Keratinocyte (primary cell): ENCODE data around the gene NHLRC2.

Experiments used
- EZH2 ChIP-seq: IDR thresholded peaks from one replicate; pipeline ENCODE4 v1.6.1; 2012; ENCODE audit warnings: inconsistent platforms, mild to moderate bottlenecking, low read length, moderate library complexity
- TF ChIP-seq, protein P1 (sequence below), 3 experiments: IDR thresholded peaks in 1 of 3; conservative IDR thresholded peaks in 1 of 3; optimal IDR thresholded peaks in 1 of 3; 2 replicates in 2 of 3; 3 replicates in 1 of 3; pipeline versions ENCODE3 to v1.5.1; 2011; ENCODE audit warnings: low read length in 3 of 3, mild to moderate bottlenecking in 3 of 3, moderate library complexity in 2 of 3, control low read depth in 1 of 3, inconsistent platforms in 1 of 3; ENCODE audit not compliant: insufficient read depth in 2 of 3; ENCODE audit errors: extremely low read depth in 1 of 3

GRCh38 chr10:113825791-113826190 is 28.7 kb upstream of the NHLRC2 start:
- TF ChIP-seq, protein P1, sequence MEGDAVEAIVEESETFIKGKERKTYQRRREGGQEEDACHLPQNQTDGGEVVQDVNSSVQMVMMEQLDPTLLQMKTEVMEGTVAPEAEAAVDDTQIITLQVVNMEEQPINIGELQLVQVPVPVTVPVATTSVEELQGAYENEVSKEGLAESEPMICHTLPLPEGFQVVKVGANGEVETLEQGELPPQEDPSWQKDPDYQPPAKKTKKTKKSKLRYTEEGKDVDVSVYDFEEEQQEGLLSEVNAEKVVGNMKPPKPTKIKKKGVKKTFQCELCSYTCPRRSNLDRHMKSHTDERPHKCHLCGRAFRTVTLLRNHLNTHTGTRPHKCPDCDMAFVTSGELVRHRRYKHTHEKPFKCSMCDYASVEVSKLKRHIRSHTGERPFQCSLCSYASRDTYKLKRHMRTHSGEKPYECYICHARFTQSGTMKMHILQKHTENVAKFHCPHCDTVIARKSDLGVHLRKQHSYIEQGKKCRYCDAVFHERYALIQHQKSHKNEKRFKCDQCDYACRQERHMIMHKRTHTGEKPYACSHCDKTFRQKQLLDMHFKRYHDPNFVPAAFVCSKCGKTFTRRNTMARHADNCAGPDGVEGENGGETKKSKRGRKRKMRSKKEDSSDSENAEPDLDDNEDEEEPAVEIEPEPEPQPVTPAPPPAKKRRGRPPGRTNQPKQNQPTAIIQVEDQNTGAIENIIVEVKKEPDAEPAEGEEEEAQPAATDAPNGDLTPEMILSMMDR (optimal IDR thresholded peaks at IDR 0.05 in 1 of 3, IDR thresholded peaks at IDR 0.05 in 1 of 3, conservative IDR thresholded peaks at IDR 0.05 in 1 of 3; ENCODE audit: extremely low read depth in 1 of 3, insufficient read depth in 2 of 3, low read length in 3 of 3): no peak
- no peak for TF ChIP-seq EZH2
